CD14-positive monocyte (primary cell): ENCODE results near the gene IGFN1. TPM values are rescaled to one million over a fixed set of nuclear protein-coding genes. Genes with fewer than 3 reads are reported as not detected.

ENCODE experiments used
- DNase-seq, 3 donors: peaks; one replicate each; pipeline ENCODE4 v3.0.0-alpha.2; 2011 to 2022
- H2AFZ ChIP-seq: 2 replicates; pipeline ENCODE4 v1.6.0; 2012; ENCODE audit warnings: mild to moderate bottlenecking, low read depth, low read length, inconsistent platforms; ENCODE audit not compliant: insufficient read depth, poor library complexity, severe bottlenecking
- H3K27ac ChIP-seq, 2 donors: 1 replicate in 1 of 2; 2 replicates in 1 of 2; pipeline ENCODE4 v1.5.1; 2012 to 2013; ENCODE audit warnings: low read length in 2 of 2, control low read depth in 1 of 2, inconsistent platforms in 1 of 2, low read depth in 1 of 2, mild to moderate bottlenecking in 1 of 2
- H3K27me3 ChIP-seq, 2 donors: one replicate each; pipeline versions ENCODE4 v1.6.0 to v1.6.1; 2011 to 2013; ENCODE audit warnings: low read length in 2 of 2; ENCODE audit not compliant: control insufficient read depth in 2 of 2, insufficient read depth in 2 of 2
- H3K36me3 ChIP-seq, 2 donors: replicated peaks in 1 of 2; 1 replicate in 1 of 2; 2 replicates in 1 of 2; pipeline versions ENCODE4 v1.5.1 to v1.6.1; 2012 to 2013; ENCODE audit warnings: low read length in 2 of 2, control low read depth in 1 of 2, inconsistent platforms in 1 of 2, mild to moderate bottlenecking in 1 of 2; ENCODE audit not compliant: insufficient read depth in 2 of 2, control insufficient read depth in 1 of 2
- H3K4me1 ChIP-seq, 2 donors: 1 replicate in 1 of 2; 2 replicates in 1 of 2; pipeline versions ENCODE4 v1.5.1 to v1.6.1; 2012 to 2013; ENCODE audit warnings: low read length in 2 of 2, control low read depth in 1 of 2, inconsistent platforms in 1 of 2, mild to moderate bottlenecking in 1 of 2, moderate library complexity in 1 of 2; ENCODE audit not compliant: insufficient read depth in 2 of 2, control insufficient read depth in 1 of 2
- H3K4me2 ChIP-seq: replicated peaks from 2 replicates; pipeline ENCODE3; 2012; ENCODE audit warnings: low read length, moderate library complexity, mild to moderate bottlenecking; ENCODE audit not compliant: poor library complexity, severe bottlenecking; ENCODE audit errors: extremely low read depth
- H3K4me3 ChIP-seq, 3 experiments: fragments of 200-600 bp in 1 of 3; sonication (generic) in 1 of 3; replicated peaks in 1 of 3; 1 replicate in 2 of 3; 2 replicates in 1 of 3; pipeline ENCODE4 v1.5.1; 2011 to 2013; ENCODE audit warnings: low read length in 3 of 3, mild to moderate bottlenecking in 3 of 3, control low read depth in 2 of 3, low read depth in 2 of 3, inconsistent platforms in 1 of 3, moderate library complexity in 1 of 3
- H3K79me2 ChIP-seq: 2 replicates; pipeline ENCODE4 v1.6.0; 2012; ENCODE audit warnings: mild to moderate bottlenecking, control low read depth, inconsistent platforms, low read length, moderate library complexity; ENCODE audit not compliant: insufficient read depth
- H3K9ac ChIP-seq: 2 replicates; pipeline ENCODE4 v1.6.0; 2017; ENCODE audit warnings: low read length, mild to moderate bottlenecking; ENCODE audit not compliant: insufficient read depth, poor library complexity, severe bottlenecking
- H3K9me3 ChIP-seq, 2 donors: replicated peaks in 1 of 2; 1 replicate in 1 of 2; 2 replicates in 1 of 2; pipeline versions ENCODE4 v1.5.1 to v1.6.1; 2012 to 2013; ENCODE audit warnings: low read length in 2 of 2, control low read depth in 1 of 2; ENCODE audit not compliant: control insufficient read depth in 1 of 2, insufficient read depth in 1 of 2
- H4K20me1 ChIP-seq: 2 replicates; pipeline ENCODE4 v1.6.0; 2012; ENCODE audit warnings: mild to moderate bottlenecking, low read length, control low read depth, moderate library complexity; ENCODE audit not compliant: insufficient read depth
- H3K27ac Mint-ChIP-seq, 7 donors: one replicate each; pipeline ENCODE4 v1.8.0; 2020; ENCODE audit warnings: mild to moderate bottlenecking in 7 of 7, mixed read lengths in 7 of 7, moderate library complexity in 6 of 7, inconsistent platforms in 2 of 7
- H3K27me3 Mint-ChIP-seq, 3 donors: one replicate each; pipeline ENCODE4 v1.8.0; 2021 to 2022; ENCODE audit warnings: low read depth in 3 of 3, mild to moderate bottlenecking in 3 of 3, mixed read lengths in 3 of 3, moderate library complexity in 3 of 3, inconsistent platforms in 1 of 3
- H3K36me3 Mint-ChIP-seq, 2 donors: one replicate each; pipeline ENCODE4 v1.8.0; 2020; ENCODE audit warnings: mixed read lengths in 2 of 2, inconsistent platforms in 1 of 2, mild to moderate bottlenecking in 1 of 2
- H3K4me1 Mint-ChIP-seq: one replicate; pipeline ENCODE4 v1.8.0; 2020; ENCODE audit warnings: mild to moderate bottlenecking, mixed read lengths
- H3K4me3 Mint-ChIP-seq, 2 donors: one replicate each; pipeline ENCODE4 v1.8.0; 2020; ENCODE audit warnings: mild to moderate bottlenecking in 2 of 2, mixed read lengths in 2 of 2, moderate library complexity in 1 of 2
- H3K9me3 Mint-ChIP-seq, 7 donors: one replicate each; pipeline ENCODE4 v1.8.0; 2020 to 2022; ENCODE audit warnings: mixed read lengths in 7 of 7, mild to moderate bottlenecking in 6 of 7, moderate library complexity in 6 of 7, inconsistent platforms in 2 of 7
- WGBS: methylation state at CpG from one replicate; pipeline ENCODE4 v1.1.5; 2013; ENCODE audit warnings: missing lambda C conversion rate; ENCODE audit not compliant: insufficient coverage; 5-methylcytosine and 5-hydroxymethylcytosine counted together
- intact Hi-C, 2 donors: fragments of 100-400 bp; cut with micrococcal nuclease; formaldehyde crosslinking; loops; one replicate each; pipeline versions ENCODE4 v1.15.0 to v1.15.1; 2023
- polyA plus RNA-seq, 3 donors: library from polyadenylated mRNA; depleted of rRNA in 1 of 3; unstranded in 2 of 3; stranded (reverse) in 1 of 3; fragments of 300-500 nt in 2 of 3; fragments of >200 nt in 1 of 3; fragmentation: Illumina TruSeq in 2 of 3; gene quantifications; 1 replicate in 2 of 3; 2 replicates in 1 of 3; pipeline ENCODE4 v1.2.3, GENCODE V29; 2012 to 2021
- TF ChIP-seq, protein P1 (sequence below): fragments of 200-600 bp; IDR thresholded peaks from one replicate; pipeline ENCODE4 v1.8.0; 2022; ENCODE audit warnings: antibody characterized with exemption, mild to moderate bottlenecking

The IGFN1 gene
- polyA plus RNA-seq, 3 donors: not detected

DNA sequence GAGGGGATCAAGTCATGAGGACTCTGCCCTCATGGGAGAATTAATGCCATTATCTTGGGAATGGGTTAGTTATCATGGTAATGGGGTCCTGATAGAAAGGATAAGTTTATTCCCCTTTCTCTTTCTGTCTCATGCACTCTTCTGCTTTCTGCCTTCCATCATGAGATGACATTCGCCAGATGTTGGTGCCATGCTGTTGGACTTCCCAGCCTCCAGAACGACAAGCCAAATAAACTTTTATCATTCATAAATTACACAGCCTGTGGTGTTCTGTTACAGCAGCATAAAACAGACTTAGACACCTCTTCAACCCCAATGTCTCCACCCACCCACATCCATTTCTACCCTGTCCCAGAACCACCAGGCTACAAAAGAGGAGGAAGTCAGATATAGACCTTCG is 11.9 kb upstream of the IGFN1 start:
- no peaks in the 10 kb centered on the region for H4K20me1 ChIP-seq
- H3K36me3 Mint-ChIP-seq: no peaks in the 10 kb centered on the region
- peaks cover 3 to 14% (median 6%) of the 10 kb centered on the region in 7 donors for H3K9me3 Mint-ChIP-seq
- H3K4me3 Mint-ChIP-seq: no peak overlapping the region
- no peak overlapping the region for H3K4me2 ChIP-seq
- H2AFZ ChIP-seq: no peak overlapping the region
- peak overlapping the region in 1 of 7 donors; percentile 46 for H3K27ac Mint-ChIP-seq
- no peak overlapping the region for H3K9ac ChIP-seq
- no peak overlapping the region for H3K4me3 ChIP-seq
- WGBS: 90% methylated on average over 3 of the region's 3 CpGs
- no peaks in the 10 kb centered on the region for H3K4me1 ChIP-seq
- DNase-seq: no peak
- no peaks in the 10 kb centered on the region for H3K27me3 ChIP-seq
- H3K79me2 ChIP-seq: no peaks in the 10 kb centered on the region
- intact Hi-C loops: no loop called here
- peaks cover 5 to 6% (median 6%) of the 10 kb centered on the region in 3 donors for H3K27me3 Mint-ChIP-seq
- TF ChIP-seq, protein P1, sequence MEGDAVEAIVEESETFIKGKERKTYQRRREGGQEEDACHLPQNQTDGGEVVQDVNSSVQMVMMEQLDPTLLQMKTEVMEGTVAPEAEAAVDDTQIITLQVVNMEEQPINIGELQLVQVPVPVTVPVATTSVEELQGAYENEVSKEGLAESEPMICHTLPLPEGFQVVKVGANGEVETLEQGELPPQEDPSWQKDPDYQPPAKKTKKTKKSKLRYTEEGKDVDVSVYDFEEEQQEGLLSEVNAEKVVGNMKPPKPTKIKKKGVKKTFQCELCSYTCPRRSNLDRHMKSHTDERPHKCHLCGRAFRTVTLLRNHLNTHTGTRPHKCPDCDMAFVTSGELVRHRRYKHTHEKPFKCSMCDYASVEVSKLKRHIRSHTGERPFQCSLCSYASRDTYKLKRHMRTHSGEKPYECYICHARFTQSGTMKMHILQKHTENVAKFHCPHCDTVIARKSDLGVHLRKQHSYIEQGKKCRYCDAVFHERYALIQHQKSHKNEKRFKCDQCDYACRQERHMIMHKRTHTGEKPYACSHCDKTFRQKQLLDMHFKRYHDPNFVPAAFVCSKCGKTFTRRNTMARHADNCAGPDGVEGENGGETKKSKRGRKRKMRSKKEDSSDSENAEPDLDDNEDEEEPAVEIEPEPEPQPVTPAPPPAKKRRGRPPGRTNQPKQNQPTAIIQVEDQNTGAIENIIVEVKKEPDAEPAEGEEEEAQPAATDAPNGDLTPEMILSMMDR: no peak
- H3K36me3 ChIP-seq: no peaks in the 10 kb centered on the region
- H3K9me3 ChIP-seq: no peaks in the 10 kb centered on the region
- H3K4me1 Mint-ChIP-seq: peaks cover 17% of the 10 kb centered on the region
- no peak overlapping the region for H3K27ac ChIP-seq

DNA sequence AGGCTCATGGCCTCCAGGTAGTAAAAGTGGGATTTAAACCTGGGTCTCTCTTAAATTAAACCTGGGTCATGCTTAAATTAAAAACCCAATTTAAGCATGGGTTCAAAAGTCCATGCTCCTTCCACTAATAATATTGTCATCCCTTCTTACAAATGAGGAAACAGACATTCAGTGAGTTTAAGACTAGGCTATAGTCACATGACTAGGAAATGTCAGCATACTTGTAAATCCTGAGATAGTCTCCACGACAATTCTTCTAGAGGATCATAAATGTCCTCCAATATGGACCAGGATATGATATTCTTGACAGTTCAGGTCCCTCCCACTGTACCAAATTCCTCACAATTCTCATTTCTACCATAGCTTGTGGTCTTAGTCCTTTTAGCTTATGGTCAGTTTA is 10.5 kb upstream of the IGFN1 start:
- H3K27ac ChIP-seq: no peak overlapping the region
- no peak overlapping the region for H3K4me3 Mint-ChIP-seq
- no CpG with 5 or more reads among the region's 1 CpG for WGBS

More for the DNA sequence above, 10.5 kb upstream of the IGFN1 start:
- intact Hi-C loops: no loop called here
- Histone ChIP-seq H3K4me1 (no peaks in the 10 kb centered on the region), H3K4me3 (no peak overlapping the region), H3K27me3 (no peaks in the 10 kb centered on the region), H3K4me2 (no peak overlapping the region), H3K36me3 (no peaks in the 10 kb centered on the region), H3K9me3 (no peaks in the 10 kb centered on the region), H3K9ac (no peak overlapping the region), H3K79me2 (no peaks in the 10 kb centered on the region), H4K20me1 (no peaks in the 10 kb centered on the region), H2AFZ (no peak overlapping the region)
- Mint-ChIP-seq H3K27me3 (peaks cover 5 to 8% (median 8%) of the 10 kb centered on the region in 3 donors), H3K27ac (peak overlapping the region in 1 of 7 donors; percentile 33), H3K4me1 (peaks cover 17% of the 10 kb centered on the region), H3K36me3 (no peaks in the 10 kb centered on the region), H3K9me3 (peaks cover 3 to 14% (median 6%) of the 10 kb centered on the region in 7 donors)
- DNase-seq: no peak
- TF ChIP-seq, protein P1: no peak
